GM18508 (cell line): ENCODE data around the gene DCUN1D1.

Experiments used
- ATAC-seq: cut with Tn5 transposase; IDR thresholded peaks from one replicate; pipeline ENCODE4 v1.9.1; 2021; ENCODE audit warnings: moderate number of reproducible peaks; ENCODE audit not compliant: insufficient read depth, unreplicated experiment

Gene DCUN1D1

DNA sequence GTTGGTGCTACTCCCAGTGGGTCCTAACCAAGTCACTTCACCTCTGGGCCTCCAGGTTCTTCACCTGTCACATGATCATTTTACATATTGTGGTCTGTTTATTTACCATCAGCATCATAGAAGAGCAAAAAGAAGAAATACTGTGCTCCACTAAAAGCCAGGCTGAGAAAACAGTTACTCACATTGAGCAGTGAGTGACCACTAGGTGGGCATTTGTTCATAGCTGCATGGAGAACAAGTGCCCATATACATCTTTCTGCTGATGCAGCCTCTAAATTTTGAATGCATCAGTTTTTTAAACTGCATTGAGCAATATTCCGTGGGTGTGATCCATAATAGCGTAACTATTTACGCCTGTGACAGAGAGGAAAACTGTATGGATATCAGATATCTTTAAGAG is 76.2 kb downstream of the DCUN1D1 start:
- ATAC-seq, result no peak

DNA sequence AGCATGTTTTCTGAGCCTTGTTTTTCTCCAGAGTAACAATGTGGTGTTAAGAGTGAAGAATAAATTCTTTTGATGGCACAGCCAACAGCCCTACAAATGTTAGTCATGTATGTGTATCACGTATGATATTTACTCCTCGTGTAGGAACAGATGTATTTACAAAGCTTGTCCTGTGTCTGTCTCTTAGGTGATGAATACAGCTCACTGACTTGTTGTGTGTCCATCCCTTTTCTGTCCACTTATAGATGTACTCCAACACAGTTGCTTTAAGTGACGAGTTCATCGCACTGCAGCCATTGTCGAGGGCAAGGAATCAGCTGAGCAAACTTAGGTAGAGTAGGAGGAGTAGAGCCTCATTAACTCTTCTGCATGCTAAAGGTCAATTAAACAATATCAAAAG is 78.1 kb downstream of the DCUN1D1 start:
- no peak for ATAC-seq

DNA sequence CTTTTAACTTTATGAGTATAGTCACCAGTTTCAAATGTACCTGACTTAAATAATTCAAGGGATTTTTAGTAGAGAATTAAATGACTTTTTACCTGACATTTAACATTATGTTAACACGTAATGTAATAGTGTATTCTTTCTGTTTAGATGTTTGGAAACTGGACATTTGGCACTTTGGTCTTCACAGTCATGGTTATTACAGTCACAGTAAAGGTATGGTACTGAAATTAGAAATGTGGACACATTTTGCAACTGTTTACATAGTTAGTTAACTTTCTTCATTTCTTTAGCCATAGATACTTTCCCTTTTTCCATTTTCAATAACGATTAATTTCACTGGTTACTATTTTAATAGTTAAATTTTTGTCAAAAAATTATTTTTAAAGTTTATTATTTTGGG is 83.8 kb downstream of the DCUN1D1 start:
- ATAC-seq, result no peak

DNA sequence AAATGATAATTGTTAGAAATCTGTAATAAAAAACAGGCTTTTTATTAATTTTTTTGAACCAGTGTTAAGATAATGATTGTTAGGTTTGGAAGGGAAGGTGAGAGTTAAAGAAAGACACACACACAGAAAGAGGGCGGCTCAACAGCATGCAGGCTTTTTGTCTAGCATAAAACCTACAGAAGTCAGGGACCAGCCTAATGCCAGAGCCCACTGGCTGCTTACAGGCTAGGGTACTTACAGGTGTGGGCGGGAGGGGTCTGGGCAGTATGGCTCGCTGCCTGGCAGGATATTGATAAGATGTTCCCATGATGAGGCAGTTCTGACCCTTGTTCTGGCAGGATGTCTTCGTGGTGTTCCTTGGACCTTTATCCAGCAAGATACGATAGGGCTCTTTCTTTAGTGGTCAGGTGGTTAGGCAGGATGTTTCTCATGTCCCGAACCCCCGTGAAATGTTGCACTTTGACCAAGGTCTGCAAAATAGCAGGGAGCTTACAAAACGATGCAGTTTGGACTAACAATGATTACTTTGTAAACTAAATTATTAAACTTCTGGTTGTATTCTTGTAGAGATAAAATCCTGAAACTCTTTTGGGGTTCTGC is 84.7 kb downstream of the DCUN1D1 start:
- ATAC-seq, result no peak

DNA sequence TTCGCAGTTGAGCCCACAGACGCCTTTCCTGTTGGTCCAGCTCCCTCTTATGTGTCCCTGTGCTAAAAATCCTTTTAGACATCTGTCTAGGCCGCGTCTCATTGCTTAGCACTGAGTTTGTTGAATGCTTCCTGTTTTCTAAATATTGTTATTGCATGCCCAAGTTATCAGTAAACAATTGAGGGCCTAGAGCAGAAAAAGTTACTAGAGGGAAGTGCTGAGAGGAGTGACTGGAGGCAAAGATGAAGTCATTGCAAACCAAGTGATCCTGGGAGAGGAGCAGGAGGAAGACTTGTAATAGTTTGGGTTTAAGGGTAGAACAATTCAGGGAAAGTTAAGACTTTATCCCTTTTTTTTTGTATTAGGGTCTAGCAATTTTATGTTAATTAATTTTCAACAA is 88.1 kb downstream of the DCUN1D1 start:
- ATAC-seq, result no peak

DNA sequence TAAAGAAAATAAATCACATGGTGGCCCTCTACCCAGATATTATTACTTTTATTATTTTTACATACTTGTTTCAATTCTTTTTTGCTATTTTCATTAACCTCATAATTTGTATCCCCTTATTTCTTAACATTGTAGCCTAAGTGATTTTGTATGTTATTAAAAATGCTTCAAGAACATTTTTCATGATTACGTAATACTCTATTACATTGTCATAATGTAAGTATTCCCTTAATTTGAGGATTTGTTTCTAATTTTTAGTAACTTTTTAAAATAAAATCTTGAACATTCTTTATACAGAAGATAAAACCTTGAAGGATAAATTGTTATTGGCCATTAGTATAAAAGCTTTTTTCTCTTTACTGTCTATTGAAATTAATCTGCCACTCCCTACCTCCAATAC is 89.0 kb downstream of the DCUN1D1 start:
- no peak for ATAC-seq

DNA sequence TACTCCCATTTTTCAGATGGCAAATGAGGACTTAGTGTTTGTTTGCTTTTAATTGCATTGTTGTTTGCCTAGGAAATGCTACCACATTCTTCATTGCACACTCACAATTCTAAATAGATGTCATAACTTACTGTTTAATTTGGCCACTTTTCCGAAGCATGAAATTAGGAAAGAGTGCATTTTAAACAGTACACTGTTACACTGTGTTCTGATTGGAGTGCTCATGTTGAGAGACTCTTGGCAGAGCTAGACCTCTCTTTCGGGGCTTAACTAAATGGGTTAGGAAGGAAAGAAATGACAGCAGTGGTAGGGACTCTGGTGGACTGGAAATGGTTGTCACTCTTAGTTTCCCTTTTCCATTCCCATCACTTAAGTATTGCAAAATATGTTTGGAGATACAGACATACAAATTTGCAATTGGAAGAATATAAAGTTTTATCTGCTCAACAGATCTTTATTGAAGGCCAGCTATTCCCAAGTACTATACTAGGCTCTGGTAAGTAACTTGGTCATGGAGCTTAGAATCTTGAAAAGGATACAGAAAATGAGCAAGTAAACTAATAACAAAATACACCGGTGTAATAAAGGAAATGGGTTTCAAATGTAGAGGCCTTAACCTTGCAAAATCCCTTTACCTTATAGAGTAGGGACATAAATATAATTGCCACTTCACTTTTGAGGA is 90.2 kb downstream of the DCUN1D1 start:
- no peak for ATAC-seq
